Measurements from ENCODE around the gene ANKRD18A. TPM values are rescaled to one million over a fixed set of nuclear protein-coding genes. Genes with fewer than 3 reads are reported as not detected.
"Not testable (repeated sequence)": the region's sequence is repeated elsewhere in the genome, so short reads cannot be mapped to it uniquely, and the experiment has no call there.

The ANKRD18A gene
- total and polyA plus RNA-seq, 2 of the 8 experiments (the other 6 are each of a cell fraction or from before 2014, with no cell fraction given): 0.68 to 4.0 TPM

DNA sequence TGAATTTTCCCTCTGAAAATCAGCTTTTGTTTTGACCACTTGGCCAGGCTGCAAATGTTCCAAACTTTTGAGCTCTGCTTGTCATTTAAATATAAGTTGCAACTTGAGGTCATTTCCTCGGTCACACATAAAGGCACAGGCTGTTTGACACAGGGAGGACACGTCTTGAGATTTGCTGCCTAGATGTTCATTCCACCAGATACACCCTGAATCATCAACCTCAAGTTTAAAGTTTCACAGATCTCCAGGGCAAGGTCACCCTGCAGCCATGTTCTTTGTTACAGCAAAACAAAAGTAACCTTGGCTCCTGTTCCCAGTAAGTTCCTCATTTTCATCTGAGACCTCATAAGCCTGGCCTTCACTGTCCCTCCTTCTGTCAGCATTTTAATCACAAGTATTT is 59.3 kb downstream of the ANKRD18A start:
- H4K20me1 ChIP-seq (replicated peaks in 1 of 2; ENCODE audit: control insufficient read depth in 1 of 2, insufficient read depth in 2 of 2, low read length in 2 of 2); H2BK20ac ChIP-seq (ENCODE audit: low read length); H3K79me1 ChIP-seq (ENCODE audit: low read depth, low read length); H3K23me2 ChIP-seq (ENCODE audit: low read depth, low read length); H2BK15ac ChIP-seq (ENCODE audit: low read length); H2BK5ac ChIP-seq (ENCODE audit: low read depth, low read length); DNase-seq (ENCODE audit: low read depth in 1 of 2, low spot score in 2 of 2); H3K4me2 ChIP-seq (ENCODE audit: insufficient read depth in 1 of 2, low read depth in 2 of 2, low read length in 2 of 2); FAIRE-seq; H4K5ac ChIP-seq (ENCODE audit: insufficient read length, low read depth, low read length); POLR2A ChIA-PET (ENCODE audit: partially characterized antibody); H3K27ac ChIP-seq (ENCODE audit: low read depth, low read length); H3K18ac ChIP-seq (ENCODE audit: extremely low read depth, low read length); CTCF ChIA-PET (ENCODE audit: partially characterized antibody); H2AK5ac ChIP-seq (ENCODE audit: low read depth, low read length); H4K91ac ChIP-seq (replicated peaks; ENCODE audit: insufficient read length, low read length); H3K9ac ChIP-seq (replicated peaks in 1 of 4; ENCODE audit: extremely low read depth in 1 of 4, low read depth in 3 of 4, low read length in 3 of 4); H4K8ac ChIP-seq (ENCODE audit: extremely low read depth, insufficient read depth, low read length); H2BK120ac ChIP-seq (replicated peaks; ENCODE audit: low read depth, low read length); H2AFZ ChIP-seq (ENCODE audit: low read length); H3K27me3 ChIP-seq (replicated peaks in 1 of 4; ENCODE audit: control insufficient read depth in 3 of 4, extremely low read depth in 1 of 4, insufficient read depth in 3 of 4, low read length in 3 of 4); H3K79me2 ChIP-seq (ENCODE audit: control insufficient read depth in 1 of 2, insufficient read depth in 2 of 2, low read length in 2 of 2); H3K14ac ChIP-seq (ENCODE audit: insufficient read length); H3K36me3 ChIP-seq (ENCODE audit: control insufficient read depth in 2 of 4, insufficient read depth in 4 of 4, low read length in 3 of 4); H3K4me3 ChIP-seq (ENCODE audit: extremely low read depth in 1 of 4, insufficient read depth in 2 of 4, low read depth in 3 of 4, low read length in 4 of 4); H3K9me3 ChIP-seq (ENCODE audit: insufficient read depth in 2 of 2, low read depth in 1 of 2, low read length in 1 of 2); H2BK12ac ChIP-seq (ENCODE audit: low read depth, low read length); H3K4ac ChIP-seq (replicated peaks; ENCODE audit: insufficient read length, low read depth, low read length); H3K56ac ChIP-seq (replicated peaks; ENCODE audit: insufficient read length, low read depth, low read length); H3K4me1 ChIP-seq (replicated peaks in 1 of 4; ENCODE audit: control insufficient read depth in 3 of 4, insufficient read depth in 4 of 4, low read length in 3 of 4); H3K23ac ChIP-seq (ENCODE audit: insufficient read length): not testable (repeated sequence)
- WGBS, 2 experiments (ENCODE audit: extremely low coverage in 1 of 2, insufficient coverage in 1 of 2, insufficient read length in 1 of 2, insufficient replicate concordance in 2 of 2, low coverage in 1 of 2, low lambda C conversion rate in 2 of 2, missing lambda C conversion rate in 1 of 2): 72% methylated on average over 2 of the region's 2 CpGs; no CpG with 5 or more reads in 1 of the 2 experiments

DNA sequence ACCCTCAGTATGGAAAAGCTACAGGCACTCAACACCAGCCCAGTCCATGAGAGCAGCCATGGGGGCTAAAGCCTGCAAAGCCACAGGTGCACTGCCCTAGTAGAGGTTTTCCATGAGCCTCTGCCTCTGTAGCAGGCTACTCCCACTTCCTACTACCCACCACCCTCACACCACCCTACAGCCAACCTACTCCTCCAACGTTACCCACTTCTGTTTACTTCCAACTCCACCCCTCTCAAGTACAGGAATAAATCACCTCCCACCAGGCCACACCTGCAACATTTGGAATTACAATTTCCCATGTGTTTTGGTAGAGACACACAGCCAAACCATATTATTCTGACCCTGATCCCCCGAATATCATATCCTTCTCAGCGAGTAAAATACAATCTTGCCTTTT is 61.2 kb downstream of the ANKRD18A start:
- 88% methylated on average over 3 of the region's 3 CpGs; no CpG with 5 or more reads in 1 of the 2 experiments for WGBS, 2 experiments (ENCODE audit: extremely low coverage in 1 of 2, insufficient coverage in 1 of 2, insufficient read length in 1 of 2, insufficient replicate concordance in 2 of 2, low coverage in 1 of 2, low lambda C conversion rate in 2 of 2, missing lambda C conversion rate in 1 of 2)
- H3K4me3 ChIP-seq (ENCODE audit: extremely low read depth in 1 of 4, insufficient read depth in 2 of 4, low read depth in 3 of 4, low read length in 4 of 4); H3K4me1 ChIP-seq (replicated peaks in 1 of 4; ENCODE audit: control insufficient read depth in 3 of 4, insufficient read depth in 4 of 4, low read length in 3 of 4); H3K27me3 ChIP-seq (replicated peaks in 1 of 4; ENCODE audit: control insufficient read depth in 3 of 4, extremely low read depth in 1 of 4, insufficient read depth in 3 of 4, low read length in 3 of 4); H3K27ac ChIP-seq (ENCODE audit: low read depth, low read length); H2BK5ac ChIP-seq (ENCODE audit: low read depth, low read length); H2AFZ ChIP-seq (ENCODE audit: low read length); H3K79me2 ChIP-seq (ENCODE audit: control insufficient read depth in 1 of 2, insufficient read depth in 2 of 2, low read length in 2 of 2); DNase-seq (ENCODE audit: low read depth in 1 of 2, low spot score in 2 of 2); H3K9ac ChIP-seq (replicated peaks in 1 of 4; ENCODE audit: extremely low read depth in 1 of 4, low read depth in 3 of 4, low read length in 3 of 4); H2BK20ac ChIP-seq (ENCODE audit: low read length); H4K20me1 ChIP-seq (replicated peaks in 1 of 2; ENCODE audit: control insufficient read depth in 1 of 2, insufficient read depth in 2 of 2, low read length in 2 of 2); H3K36me3 ChIP-seq (ENCODE audit: control insufficient read depth in 2 of 4, insufficient read depth in 4 of 4, low read length in 3 of 4); CTCF ChIA-PET (ENCODE audit: partially characterized antibody); H2BK120ac ChIP-seq (replicated peaks; ENCODE audit: low read depth, low read length); H2BK15ac ChIP-seq (ENCODE audit: low read length); H3K14ac ChIP-seq (ENCODE audit: insufficient read length); H3K23ac ChIP-seq (ENCODE audit: insufficient read length); H4K5ac ChIP-seq (ENCODE audit: insufficient read length, low read depth, low read length); H3K79me1 ChIP-seq (ENCODE audit: low read depth, low read length); H2AK5ac ChIP-seq (ENCODE audit: low read depth, low read length); H3K18ac ChIP-seq (ENCODE audit: extremely low read depth, low read length); H4K8ac ChIP-seq (ENCODE audit: extremely low read depth, insufficient read depth, low read length); H3K4me2 ChIP-seq (ENCODE audit: insufficient read depth in 1 of 2, low read depth in 2 of 2, low read length in 2 of 2); H3K23me2 ChIP-seq (ENCODE audit: low read depth, low read length); H3K9me3 ChIP-seq (ENCODE audit: insufficient read depth in 2 of 2, low read depth in 1 of 2, low read length in 1 of 2); H2BK12ac ChIP-seq (ENCODE audit: low read depth, low read length); FAIRE-seq; H3K4ac ChIP-seq (replicated peaks; ENCODE audit: insufficient read length, low read depth, low read length); H3K56ac ChIP-seq (replicated peaks; ENCODE audit: insufficient read length, low read depth, low read length); H4K91ac ChIP-seq (replicated peaks; ENCODE audit: insufficient read length, low read length); POLR2A ChIA-PET (ENCODE audit: partially characterized antibody): not testable (repeated sequence)

Data from H1 (cell line).